Measurements from ENCODE around the gene UBE2I.
"Not testable (repeated sequence)": the region's sequence is repeated elsewhere in the genome, so short reads cannot be mapped to it uniquely, and the experiment has no call there.

Gene UBE2I

DNA sequence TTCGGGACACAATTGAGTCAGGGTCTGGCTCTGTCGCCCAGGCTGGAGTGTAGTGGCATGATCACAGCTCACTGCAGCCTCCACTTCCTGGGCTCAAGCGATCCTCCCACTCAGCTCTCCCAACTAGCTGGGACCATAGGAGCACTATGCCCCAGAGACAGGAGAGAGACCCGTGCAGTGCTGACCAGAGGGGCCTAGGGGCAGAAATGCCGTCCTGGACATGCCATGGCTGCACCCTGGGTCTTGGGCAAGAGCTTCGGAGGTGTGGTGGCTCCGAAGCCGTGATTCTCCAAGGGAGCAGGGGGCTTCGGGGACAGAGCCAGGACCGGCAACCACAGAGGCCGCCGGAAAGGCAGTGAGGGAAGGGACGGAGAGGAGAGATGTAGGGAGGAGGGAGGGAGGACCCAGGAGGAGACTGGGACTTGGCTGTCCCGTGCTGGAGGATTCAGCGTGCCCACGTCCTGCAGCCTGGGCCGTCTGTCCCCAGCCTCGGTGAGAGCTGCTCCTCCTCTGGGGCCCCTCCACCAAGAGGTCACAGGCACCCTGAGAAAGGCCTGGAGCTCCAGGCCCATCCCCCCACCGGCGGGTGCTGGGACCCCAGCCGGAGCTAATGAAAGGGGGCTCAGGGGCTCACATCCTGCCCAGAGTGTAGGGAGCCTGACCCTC is 31.7 kb upstream of the UBE2I start:
- DNase-seq: no peak

DNA sequence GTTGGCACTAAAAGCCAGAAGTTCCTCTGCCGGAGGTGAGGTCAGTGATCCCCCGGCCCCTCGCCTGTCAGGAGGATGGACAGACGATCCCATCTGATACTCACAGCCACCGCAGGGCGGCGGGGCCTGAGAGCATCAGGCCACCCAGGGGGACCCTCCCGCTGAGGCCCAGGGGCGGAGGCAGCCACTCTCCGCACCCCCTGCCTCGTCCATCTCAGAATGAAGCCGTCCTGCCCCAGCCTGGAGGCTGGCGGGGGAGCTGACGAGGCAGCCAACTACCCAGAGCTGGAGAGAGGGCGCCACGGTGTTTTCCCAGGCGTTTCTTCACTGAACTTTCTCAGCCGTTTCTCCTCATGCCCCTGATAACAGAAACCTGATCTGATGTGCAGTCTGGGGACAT is 31.0 kb upstream of the UBE2I start:
- no peak for DNase-seq

DNA sequence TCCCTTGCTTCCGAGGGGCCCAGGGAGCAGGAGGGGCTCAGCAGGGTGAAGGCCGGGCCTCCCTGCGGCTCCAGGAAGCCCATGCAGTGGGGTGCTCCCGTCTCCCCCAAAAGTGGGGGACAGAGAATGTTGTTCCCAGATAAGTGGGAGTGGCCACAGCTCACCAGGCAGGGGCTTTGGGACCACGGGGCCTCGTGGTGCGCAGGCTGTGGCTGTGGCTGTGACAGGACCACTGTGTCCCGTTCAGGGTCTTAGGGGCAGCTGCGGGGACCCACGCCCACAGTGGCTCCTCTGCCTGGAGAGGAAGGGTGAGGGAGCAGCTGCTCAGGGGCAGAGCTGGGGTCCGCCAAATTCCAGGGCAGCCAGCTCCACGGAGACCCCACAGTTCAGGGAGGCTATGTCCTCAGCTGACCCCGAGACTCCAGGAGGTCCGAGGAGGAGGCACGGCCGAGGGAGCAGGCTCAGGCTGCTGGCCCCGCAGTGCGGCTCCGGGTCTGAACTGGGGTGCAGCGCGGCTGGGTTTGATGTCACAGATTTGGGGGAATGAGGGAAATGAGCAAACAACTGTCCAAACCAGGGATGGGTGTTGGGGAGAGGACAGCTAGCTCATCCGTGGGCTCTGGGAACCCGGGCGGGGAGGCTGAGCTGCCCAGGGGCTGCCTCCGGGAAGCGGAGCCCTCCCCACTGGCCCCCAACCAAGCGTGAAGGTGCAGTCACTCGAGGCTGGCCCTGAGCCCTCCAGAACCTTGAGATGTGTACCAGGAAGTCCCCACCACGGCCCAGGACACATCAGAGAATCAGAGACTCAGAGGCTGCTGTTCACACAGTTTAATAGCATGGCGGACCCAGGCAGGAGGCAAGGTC is 30.1 kb upstream of the UBE2I start:
- no peak for DNase-seq

DNA sequence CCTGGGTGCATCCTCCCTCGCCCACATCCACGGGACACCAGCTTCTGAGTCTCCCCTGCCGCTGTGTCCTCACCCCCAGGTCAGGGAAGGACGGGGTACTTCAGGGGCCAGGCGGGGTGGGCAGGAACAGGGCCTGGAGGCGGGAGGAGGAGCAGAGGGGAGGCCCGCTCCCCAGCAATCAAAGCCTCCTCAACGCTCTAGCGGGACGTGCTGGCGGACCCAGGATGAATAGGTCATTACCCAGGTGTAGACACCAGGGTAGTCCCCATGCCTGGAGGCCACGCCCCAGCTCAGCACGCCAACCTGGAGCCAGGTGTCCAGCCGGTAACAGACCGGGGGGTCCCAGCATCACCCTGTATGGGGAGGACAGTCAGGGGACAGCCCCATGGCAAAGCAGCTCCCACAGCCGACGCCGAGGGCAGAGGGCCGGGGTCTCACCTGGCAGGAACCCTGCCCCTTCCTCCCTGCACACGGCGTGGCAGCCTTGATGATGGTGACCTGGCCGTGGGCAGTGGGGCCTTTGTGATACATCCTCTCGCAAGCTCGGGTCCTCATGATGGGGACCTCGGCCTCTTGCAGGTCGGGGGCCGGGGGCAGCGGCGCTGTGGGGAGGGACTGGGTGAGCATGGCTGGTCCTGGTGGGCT is 29.4 kb upstream of the UBE2I start:
- no peak for DNase-seq

DNA sequence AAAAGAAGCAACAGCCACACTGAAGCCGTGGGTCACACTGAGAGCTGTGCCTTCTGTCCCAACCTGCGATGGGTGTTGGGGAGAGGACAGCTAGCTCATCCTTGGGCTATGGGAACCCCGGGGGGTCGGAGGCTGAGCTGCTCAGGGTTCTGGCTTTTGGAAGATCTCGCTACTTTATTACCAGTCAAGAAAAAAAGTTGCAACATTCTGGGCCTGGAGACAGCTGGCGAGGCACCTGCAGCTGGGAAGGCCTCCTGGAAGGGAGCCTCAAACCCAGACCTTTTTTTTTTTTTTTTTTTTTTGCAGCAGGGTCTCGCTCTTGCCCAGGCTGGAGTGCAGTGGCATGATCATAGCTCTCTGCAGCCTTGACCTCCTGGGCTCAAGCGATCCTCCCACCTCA is 28.7 kb upstream of the UBE2I start:
- no peak for DNase-seq

DNA sequence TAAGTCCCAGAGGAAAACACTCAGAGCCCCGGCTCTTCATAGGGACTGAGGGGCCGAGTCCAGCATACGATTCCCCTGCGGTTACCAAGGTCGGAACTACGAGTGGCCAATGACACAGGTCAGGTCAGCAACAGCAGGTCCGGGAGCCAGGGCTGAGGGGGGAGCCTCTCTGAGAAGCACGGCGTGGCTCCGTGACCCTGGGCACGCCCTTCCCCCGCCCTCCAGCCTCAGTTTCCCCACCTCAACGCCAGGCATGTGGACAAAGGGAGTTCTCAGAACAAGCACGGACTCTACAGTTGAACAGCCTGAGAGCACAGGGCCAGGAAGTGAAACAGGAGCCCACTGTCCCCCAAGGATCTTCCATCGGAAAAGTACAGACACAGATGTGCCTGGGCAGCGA is 27.9 kb upstream of the UBE2I start:
- no peak for DNase-seq

DNA sequence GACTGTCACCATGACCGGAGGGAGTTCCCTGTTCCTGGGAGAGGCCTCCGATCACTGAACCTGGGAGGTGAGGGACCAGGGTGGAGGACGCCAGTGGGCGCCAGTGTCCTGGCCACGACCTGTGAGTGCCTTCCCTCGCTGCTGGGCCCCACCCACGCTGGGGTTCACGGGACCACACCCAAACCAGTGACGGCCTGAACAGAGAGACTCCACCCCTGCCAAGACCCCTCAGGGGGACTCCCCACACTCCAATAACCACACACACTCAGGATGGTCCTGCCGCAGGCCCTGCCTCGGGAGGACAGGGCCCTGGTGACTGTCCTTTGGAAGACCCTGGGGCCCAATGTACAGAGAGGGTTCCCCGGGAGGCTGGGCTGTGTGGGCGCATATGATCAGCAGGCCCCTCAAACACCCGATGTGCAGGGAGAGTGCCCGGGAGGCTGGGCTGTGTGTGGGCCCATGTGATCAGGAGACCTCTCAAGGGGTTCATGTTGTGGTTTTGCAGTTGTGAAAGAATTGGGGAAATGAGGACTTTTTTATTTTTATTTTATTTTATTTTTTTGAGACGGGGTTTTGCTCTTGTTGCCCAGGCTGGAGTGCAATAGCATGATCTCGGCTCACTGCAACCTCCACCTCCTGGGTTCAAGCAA is 27.0 kb upstream of the UBE2I start:
- DNase-seq: no peak

DNA sequence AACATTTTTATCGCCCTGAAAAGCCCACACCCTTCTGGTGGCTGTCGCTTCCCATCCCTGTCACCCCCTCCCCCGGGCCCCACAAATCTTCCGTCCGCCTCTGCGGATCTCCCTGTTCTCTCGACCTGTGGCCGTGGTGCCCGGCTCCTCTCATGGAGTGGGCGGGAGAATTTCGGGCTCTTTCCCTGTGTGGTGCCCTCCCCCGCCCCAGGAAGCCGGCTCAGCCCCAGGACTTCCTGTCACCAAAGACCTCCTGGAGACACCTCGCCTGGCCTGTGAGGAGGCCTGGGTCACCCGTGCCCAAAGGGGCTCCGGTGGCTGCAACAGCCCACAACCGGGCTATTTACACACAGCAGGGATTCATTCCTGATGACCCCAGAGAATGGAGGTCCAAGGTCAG is 26.1 kb upstream of the UBE2I start:
- DNase-seq: no peak

DNA sequence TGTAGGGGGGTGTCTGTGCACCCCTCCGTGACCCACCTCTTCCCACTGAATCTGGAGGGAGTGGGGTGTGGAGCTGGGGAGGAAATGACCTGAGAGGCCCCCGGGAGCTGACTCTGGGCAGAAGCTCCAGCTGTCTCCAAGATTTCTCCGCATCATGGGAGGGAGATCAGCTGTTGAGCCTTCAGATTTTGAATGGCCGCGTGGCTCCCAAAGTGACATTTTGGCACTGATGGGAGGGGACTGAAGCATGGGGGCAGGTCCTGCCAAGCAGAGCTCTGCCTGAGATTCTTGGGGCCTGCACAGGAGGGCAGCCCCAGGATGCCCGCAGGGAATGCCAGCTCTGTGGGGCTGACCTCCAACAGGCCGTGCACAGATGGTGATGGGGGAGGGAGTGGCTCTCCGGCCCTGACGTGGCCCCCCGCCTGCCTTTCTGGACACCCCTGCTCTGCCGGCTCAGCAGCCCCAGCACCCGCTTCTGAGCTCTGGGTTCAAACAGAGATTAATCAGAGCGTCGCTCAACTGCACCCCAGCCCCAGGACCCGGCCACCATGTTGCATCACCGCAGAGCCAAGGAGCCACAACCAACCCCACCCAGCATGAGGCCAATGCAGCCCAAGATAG is 25.3 kb upstream of the UBE2I start:
- no peak for DNase-seq

DNA sequence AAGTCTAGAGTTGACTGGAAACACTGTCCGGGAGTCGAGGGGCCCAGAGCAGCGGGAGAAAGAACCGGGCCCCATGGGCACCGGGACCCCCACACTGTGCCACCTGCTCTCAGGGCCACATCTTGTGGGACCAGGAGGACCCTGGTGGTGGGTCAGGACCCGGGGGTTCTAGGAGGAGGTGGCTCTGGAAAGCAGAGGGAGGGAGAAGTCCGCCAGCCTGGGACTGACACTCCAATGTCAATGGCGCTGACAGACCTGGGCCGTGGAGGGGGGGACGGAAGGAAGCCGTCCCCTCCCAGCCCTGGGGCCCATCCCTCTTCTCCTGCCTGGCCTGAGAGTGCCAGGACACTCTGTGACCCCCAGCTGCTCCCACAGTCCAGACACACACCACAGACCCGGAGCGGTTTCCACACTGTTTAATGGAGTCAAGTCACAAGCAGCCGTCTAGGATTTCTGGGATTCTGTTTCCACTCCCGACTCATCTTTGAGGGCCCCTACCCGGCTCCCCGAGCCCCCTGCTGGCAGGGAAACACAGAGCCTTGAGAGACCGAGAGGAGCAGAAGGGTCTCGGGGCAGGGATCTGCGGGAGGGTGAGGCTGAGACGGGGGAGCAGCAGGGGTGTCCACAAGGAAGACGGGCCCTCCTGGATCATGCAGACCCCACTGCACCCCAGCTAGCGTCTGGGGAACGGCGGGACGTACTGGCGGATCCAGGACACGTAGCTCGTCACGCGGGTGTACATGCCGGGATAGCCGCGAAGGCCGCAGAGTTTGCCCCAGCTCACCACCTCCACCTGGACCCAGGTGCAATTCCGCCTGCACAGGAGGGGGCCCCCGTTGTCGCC is 23.5 kb upstream of the UBE2I start:
- DNase-seq: no peak

DNA sequence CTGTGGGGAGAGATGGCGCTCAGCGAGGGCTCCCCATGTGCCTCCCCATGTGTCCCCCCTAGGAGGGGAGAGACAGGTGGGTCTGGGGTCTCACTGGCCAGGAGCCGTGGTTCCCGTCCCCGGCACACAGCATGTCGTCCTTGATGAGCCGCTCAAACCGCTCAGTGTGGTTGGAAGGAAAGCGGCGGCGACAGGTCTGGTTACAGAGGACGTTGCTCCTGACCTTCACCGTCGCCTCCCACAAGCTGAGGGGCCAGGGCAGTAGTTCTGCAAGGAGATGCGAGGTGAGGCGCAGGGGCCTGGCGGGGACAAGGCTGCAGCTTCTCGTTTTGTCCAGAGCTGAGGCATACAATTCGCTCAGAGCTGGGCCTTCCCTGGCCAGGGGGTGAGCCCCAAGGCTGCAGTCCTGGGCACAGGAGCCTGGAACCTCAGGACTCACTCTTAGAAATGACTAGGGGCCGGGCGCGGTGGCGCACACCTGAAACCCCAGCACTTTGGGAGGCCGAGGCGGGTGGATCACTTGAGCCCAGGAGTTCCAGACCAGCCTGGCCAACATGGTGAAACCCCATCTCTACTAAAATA is 22.8 kb upstream of the UBE2I start:
- no peak for DNase-seq

DNA sequence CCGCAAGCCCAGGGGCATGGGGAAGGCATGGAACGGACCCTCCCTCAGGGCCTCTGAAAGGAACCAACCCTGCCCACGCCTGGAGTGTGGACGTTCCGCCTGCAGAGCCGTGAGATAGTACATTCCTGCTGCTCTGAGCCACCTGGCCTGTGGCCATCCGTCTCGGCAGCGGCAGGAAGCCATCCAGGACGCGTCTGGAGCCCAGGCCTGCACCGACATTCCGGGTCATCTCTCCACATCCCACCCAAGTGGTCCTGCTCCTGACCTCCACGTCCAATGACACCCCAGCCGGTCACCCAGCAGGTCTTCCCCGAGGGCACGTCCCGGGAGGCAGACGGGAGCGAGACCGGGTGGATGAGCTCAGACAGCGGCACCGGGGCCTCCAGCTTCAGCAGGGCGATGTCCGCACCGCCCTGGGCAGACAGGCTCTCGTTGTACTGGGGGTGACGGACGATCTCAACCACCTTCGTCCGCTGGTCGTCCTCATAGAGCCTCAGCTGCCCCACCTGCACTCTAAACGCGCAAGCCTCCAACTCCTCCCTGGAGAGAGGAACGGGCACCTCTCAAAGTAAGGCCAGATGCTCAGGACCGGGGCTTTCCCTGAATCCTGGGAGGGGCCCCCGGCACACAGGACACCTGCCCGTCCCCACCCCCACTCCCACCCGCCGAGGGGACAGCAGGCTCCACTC is 21.3 kb upstream of the UBE2I start:
- DNase-seq: no peak

DNA sequence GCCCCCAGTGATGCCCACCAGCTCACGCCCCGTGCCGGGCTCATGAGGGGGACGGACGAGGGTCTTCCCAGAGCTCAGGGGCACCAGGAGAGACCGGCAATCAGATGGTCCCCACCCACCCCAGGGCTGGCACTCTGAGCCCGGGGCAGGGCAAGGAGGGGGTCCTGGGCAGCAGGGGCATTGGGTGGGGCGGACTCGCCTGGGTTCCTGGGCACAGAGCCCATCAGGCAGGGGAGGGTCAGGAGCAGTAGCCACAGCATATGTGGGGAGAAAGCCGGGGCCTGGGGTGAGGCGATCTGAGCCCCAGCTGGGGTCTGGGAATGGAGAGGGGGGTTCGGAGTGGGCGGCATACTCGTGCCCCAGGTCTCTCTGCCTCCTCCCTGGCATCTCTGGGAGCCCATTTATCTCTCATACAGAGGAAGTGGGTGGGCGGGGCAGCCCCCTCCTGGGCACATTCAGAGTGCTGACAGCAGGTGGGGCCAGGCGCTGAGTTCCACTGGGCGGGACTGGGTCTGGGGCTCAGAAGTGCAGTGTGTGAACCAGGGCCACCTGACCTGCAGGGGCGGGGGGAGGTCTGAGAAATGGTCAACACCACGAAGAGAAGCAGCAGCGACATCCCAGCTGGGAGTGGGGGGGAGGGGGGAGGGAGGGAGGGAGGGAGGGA is 20.5 kb upstream of the UBE2I start:
- no peak for DNase-seq

DNA sequence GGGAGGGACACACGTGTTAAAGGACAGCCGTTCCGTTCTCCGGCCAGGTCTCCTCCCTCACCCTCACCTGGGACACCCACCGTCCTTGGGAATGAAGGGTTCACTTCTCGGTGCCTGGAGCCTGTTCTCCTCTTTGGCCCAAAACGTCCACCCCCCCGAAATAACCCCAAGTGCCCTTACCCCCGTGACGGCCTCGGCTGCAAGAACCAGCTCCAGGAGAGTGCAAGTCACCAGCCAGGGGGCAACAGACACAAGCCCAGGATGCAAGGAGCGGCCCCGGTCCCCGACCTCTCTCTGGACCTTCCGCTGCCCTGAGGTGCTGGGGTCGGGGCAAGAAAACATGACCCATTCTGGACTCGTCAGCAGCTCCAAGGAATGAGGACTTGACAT is 20.0 kb upstream of the UBE2I start:
- DNase-seq: no peak

DNA sequence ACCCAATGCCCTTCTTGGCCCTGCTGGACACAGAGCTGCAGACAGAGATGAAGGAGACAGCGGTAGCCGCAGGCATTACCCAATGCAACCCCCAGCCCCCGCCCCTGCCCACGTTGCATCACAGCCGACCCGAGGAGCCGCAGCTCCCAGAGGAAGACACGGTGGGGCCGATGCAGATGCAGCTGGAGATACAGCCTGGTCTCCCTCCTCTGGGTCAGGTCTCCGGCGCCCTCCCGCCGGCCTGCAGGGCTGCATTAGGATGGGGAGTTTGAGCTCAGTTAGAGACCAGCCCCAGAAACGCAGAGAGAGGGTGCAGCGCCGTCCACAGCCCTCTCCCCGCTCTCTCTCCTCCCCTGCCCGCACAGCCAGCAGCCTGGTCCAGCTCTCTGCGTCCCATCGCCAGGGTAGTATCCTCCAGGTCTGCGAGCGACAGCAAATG is 19.4 kb upstream of the UBE2I start:
- DNase-seq: no peak

DNA sequence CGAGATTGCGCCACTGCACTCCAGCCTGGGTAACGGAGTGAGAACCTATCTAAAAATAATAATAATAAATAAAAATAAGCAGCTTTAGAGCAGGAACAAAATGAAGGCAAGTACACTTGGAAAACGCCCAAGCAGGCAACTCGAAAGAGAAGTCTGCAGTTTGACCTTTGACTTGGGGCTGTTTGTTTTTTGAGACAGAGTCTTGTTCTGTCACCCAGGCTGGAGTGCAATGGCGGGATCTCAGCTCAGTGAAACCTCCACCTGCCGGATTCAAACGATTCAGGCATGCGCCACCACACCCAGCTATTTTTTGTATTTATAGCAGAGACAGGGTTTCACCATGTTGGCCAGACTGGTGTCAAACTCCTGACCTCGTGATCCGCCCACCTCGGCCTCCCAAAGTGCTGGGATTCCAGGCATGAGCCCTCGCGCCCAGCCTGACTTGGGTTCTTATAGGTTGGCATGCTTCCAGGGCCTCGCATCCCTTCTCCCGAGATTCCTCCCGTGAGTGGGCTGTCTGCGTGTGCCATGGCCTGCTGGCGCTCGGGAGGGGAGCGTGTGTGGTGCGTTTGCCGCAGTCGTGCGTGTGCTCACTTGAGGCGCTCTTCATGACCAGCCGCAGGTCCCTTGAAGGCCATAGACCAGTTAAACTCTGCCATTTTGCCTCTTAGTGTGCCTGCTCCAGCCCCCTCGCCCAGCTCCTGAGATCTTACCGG is 18.4 kb upstream of the UBE2I start:
- no peak for DNase-seq

DNA sequence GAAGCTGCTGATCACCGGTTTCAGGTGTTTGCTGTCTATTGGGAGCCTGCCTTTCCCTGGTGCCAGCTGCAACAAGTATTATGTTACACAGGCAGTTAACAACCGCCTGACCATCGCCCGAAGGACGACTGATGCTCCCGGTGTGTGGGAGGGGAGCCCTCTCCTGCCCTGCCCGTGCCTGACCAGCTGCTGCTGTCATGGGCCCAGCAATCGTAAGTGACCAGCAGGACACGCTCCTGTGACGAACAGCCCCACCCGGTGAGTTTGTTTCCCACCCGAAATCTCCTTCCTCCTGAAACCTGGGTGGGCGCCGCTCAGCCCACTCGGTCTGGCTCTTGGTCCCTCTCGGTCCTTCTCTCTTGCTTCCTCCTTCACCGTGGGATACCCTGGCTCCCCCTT is 17.9 kb upstream of the UBE2I start:
- no peak for DNase-seq

DNA sequence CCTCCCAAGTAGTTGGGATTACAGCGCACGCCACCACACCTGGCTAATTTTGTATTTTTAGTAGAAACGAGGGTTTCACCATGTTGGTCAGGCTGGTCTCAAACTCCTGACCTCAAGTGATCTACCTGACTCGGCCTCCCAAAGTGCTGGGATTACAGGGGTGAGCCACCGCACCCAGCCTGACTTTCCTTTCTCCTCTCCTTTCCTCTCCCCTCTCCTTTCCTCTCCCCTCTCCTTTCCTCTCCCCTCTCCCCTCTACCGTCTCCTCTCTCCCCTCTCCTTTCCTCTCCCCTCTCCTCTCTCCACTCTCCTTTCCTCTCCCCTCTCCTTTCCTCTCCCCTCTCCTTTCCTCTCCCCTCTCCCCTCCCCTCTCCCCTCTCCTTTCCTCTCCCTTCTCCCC is 17.2 kb upstream of the UBE2I start:
- not testable (repeated sequence) for DNase-seq

DNA sequence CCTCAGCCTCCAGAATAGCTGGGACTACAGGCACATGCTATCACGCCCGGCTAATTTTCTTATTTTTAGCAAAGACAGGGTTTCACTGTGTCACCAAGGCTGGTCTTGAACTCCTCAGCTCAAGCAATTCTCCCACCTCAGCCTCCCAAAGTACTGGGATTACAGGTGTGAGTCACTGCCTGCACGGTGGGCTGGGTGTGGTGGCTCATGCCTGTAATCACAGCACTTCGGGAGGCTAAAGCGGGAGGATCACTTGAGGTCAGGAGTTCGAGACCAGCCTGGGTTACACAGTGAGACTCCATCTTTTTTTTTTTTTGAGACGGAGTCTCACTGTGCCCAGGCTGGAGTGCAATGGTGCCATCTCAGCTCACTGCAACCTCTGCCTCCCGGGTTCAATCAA is 16.6 kb upstream of the UBE2I start:
- not testable (repeated sequence) for DNase-seq
